Esophagus muscularis mucosa (tissue), 3 donors: ENCODE measurements around the gene TOP2A.

ENCODE experiments used
- CTCF ChIP-seq, 3 experiments: fragments of 200-600 bp in 2 of 3; fragments of 450-650 bp in 1 of 3; sonication (generic) in 2 of 3; IDR thresholded peaks; one replicate each; pipeline ENCODE4 v1.5.1; 2017 to 2019; ENCODE audit warnings: antibody characterized with exemption in 3 of 3, mild to moderate bottlenecking in 2 of 3, moderate library complexity in 1 of 3
- EP300 ChIP-seq: sonication (generic); formaldehyde crosslinking; IDR thresholded peaks from one replicate; pipeline ENCODE4 v1.6.1; 2017; ENCODE audit warnings: antibody characterized with exemption

DNA sequence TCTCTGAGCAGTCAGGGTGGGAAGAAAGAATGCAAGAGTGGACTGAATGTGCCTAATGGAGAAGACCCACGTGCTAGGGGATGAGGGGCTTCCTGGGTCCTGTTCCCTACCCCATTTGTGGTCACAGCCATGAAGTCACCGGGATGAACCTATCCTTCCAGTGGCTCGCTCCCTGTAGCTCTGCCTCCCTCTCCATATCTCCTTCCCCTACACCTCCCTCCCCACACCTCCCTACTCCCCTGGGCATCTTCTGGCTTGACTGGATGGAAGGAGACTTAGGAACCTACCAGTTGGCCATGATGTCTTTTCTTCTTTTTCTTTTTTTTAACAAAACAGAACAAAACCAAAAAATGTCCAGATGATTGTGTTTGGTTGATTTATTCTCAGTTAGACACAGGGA, 39.7 kb upstream of the TOP2A start:
- TF ChIP-seq CTCF (IDR thresholded peaks at IDR 0.05) (no peak), EP300 (no peak)
